Inflammatory macrophage (primary cell): ENCODE measurements around the gene IRS1.

Source experiments
- DNase-seq, 2 donors: peaks; one replicate each; pipeline ENCODE4 v3.0.0-alpha.2; 2020 to 2022

IRS1 gene

GRCh38 chr2:226683944-226684562 is 115.6 kb downstream of the IRS1 start:
- DNase-seq = no peak

GRCh38 chr2:226683196-226683595 is 116.4 kb downstream of the IRS1 start:
- no peak for DNase-seq
